Measurements from ENCODE around the gene RMRP.
"Not testable (repeated sequence)": the region's sequence is repeated elsewhere in the genome, so short reads cannot be mapped to it uniquely, and the experiment has no call there.

GRCh38 chr9:35639225-35639624, 18.6 kb downstream of the RMRP start:
- TF ChIP-seq CTCF (conservative IDR thresholded peaks at IDR 0.05; ENCODE audit: low read length); EZH2phosphoT487 (IDR thresholded peaks at IDR 0.05; ENCODE audit: borderline replicate concordance, low read depth, low read length): not testable (repeated sequence)
